ENCODE results near the gene ASB3. TPM values are rescaled to one million over a fixed set of nuclear protein-coding genes. Genes with fewer than 3 reads are reported as not detected.
"Not testable (repeated sequence)": the region's sequence is repeated elsewhere in the genome, so short reads cannot be mapped to it uniquely, and the experiment has no call there.

The ASB3 gene
- polyA plus RNA-seq, 3 donors, result 6.7 to 14.9 (median 8.1) TPM

DNA sequence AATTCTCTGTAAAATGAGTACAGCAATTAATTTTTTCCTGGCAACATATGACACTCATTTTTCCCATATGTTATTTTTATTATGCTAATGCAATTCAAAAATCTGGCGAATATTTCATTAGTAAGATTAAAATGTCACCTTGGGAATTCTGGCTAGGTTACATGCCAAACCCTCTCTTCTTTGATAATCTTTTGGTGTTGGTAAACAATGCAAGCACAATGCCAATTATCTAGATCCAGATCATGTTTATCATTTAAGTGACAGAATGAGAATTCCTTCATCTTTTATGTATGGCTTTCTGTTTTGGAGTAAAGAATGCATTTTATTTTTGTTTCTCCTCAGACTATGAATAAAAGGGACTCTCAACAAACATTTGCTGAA, 39.3 kb upstream of the ASB3 start:
- no peak overlapping the region for H3K4me2 ChIP-seq (replicated peaks; ENCODE audit: extremely low read depth, low read length, poor library complexity, severe bottlenecking)
- no peaks in the 10 kb centered on the region for H3K9me3 ChIP-seq (replicated peaks in 1 of 2; ENCODE audit: control insufficient read depth in 1 of 2, insufficient read depth in 1 of 2, low read length in 2 of 2)
- no peaks in the 10 kb centered on the region for H3K4me1 Mint-ChIP-seq
- peaks cover 0 to 1% (median 0%) of the 10 kb centered on the region in 7 donors for H3K9me3 Mint-ChIP-seq
- TF ChIP-seq CTCF (IDR thresholded peaks at IDR 0.05), result no peak
- peaks cover 0 to 4% (median 0%) of the 10 kb centered on the region in 3 donors for H3K27me3 Mint-ChIP-seq (ENCODE audit: low read depth in 3 of 3)
- no peak overlapping the region for H3K9ac ChIP-seq (ENCODE audit: insufficient read depth, low read length, poor library complexity, severe bottlenecking)
- no peaks in the 10 kb centered on the region for H4K20me1 ChIP-seq (ENCODE audit: insufficient read depth, low read length)
- no peak overlapping the region for H2AFZ ChIP-seq (ENCODE audit: insufficient read depth, low read depth, low read length, poor library complexity, severe bottlenecking)
- DNase-seq, result no peak
- H3K27me3 ChIP-seq (ENCODE audit: control insufficient read depth in 2 of 2, insufficient read depth in 2 of 2, low read length in 2 of 2), result no peaks in the 10 kb centered on the region
- no peaks in the 10 kb centered on the region for H3K4me1 ChIP-seq (ENCODE audit: control insufficient read depth in 1 of 2, insufficient read depth in 2 of 2, low read length in 2 of 2)
- intact Hi-C loops (cut with micrococcal nuclease), result no loop called here
- H3K27ac ChIP-seq (ENCODE audit: low read depth in 1 of 2, low read length in 2 of 2), result no peak overlapping the region
- peaks cover 2 to 6% of the 10 kb centered on the region in 2 donors for H3K36me3 Mint-ChIP-seq
- no peaks in the 10 kb centered on the region for H3K36me3 ChIP-seq (replicated peaks in 1 of 2; ENCODE audit: control insufficient read depth in 1 of 2, insufficient read depth in 2 of 2, low read length in 2 of 2)
- H3K27ac Mint-ChIP-seq, result no peak overlapping the region
- H3K4me3 ChIP-seq (replicated peaks in 1 of 3; ENCODE audit: low read depth in 2 of 3, low read length in 3 of 3), result no peak overlapping the region
- no peaks in the 10 kb centered on the region for H3K79me2 ChIP-seq (ENCODE audit: insufficient read depth, low read length)
- no CpG with 5 or more reads among the region's 1 CpG for WGBS (ENCODE audit: insufficient coverage)
- H3K4me3 Mint-ChIP-seq, result no peak overlapping the region

DNA sequence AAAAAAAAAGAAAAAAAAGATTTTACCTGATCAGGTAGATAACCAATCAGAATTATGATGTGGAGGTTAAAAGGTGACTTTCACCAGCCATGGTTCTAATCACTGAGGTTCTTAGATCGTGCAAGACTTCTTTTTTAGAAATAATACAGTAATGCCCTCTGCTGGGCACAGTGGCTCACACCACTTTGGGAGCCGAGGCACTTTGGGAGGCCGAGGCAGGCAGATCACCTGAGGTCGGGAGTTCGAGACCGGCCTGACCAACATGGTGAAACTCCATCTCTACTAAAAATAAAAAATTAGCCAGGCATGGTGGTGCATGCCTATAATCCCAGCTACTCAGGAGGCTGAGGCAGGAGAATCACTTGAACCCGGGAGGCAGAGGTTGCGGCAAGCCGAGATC, 36.9 kb upstream of the ASB3 start:
- H3K4me3 ChIP-seq (replicated peaks in 1 of 3; ENCODE audit: low read depth in 2 of 3, low read length in 3 of 3); DNase-seq; H3K4me1 ChIP-seq (ENCODE audit: control insufficient read depth in 1 of 2, insufficient read depth in 2 of 2, low read length in 2 of 2); intact Hi-C loops (cut with micrococcal nuclease); H3K9me3 Mint-ChIP-seq; H3K27ac Mint-ChIP-seq; H3K4me3 Mint-ChIP-seq; H3K27me3 ChIP-seq (ENCODE audit: control insufficient read depth in 2 of 2, insufficient read depth in 2 of 2, low read length in 2 of 2); H3K4me1 Mint-ChIP-seq; H3K9me3 ChIP-seq (replicated peaks in 1 of 2; ENCODE audit: control insufficient read depth in 1 of 2, insufficient read depth in 1 of 2, low read length in 2 of 2); H3K9ac ChIP-seq (ENCODE audit: insufficient read depth, low read length, poor library complexity, severe bottlenecking); H3K4me2 ChIP-seq (replicated peaks; ENCODE audit: extremely low read depth, low read length, poor library complexity, severe bottlenecking); H3K27me3 Mint-ChIP-seq (ENCODE audit: low read depth in 3 of 3); H3K27ac ChIP-seq (ENCODE audit: low read depth in 1 of 2, low read length in 2 of 2); H3K79me2 ChIP-seq (ENCODE audit: insufficient read depth, low read length); H4K20me1 ChIP-seq (ENCODE audit: insufficient read depth, low read length); H2AFZ ChIP-seq (ENCODE audit: insufficient read depth, low read depth, low read length, poor library complexity, severe bottlenecking): not testable (repeated sequence)
- H3K36me3 ChIP-seq (replicated peaks in 1 of 2; ENCODE audit: control insufficient read depth in 1 of 2, insufficient read depth in 2 of 2, low read length in 2 of 2), result peaks cover 10 to 16% of the 10 kb centered on the region in 2 donors
- H3K36me3 Mint-ChIP-seq, result peaks cover 10 to 20% of the 10 kb centered on the region in 2 donors
- WGBS (ENCODE audit: insufficient coverage), result 98% methylated on average over 5 of the region's 9 CpGs

Measured in CD14-positive monocyte (primary cell).